Ovary (tissue), 9 donors: Measurements from ENCODE around the gene PSME3. TPM values are rescaled to one million over a fixed set of nuclear protein-coding genes. Genes with fewer than 3 reads are reported as not detected.
"Not testable (repeated sequence)": the region's sequence is repeated elsewhere in the genome, so short reads cannot be mapped to it uniquely, and the experiment has no call there.

Experiments
- DNase-seq, 5 donors: peaks; one replicate each; pipeline ENCODE4 v3.0.0-alpha.2; 2019 to 2020
- H3K27ac ChIP-seq, 2 donors: fragments of 200-600 bp; one replicate each; pipeline versions ENCODE4 v1.5.1 to v1.8.0; 2019 to 2022
- H3K27me3 ChIP-seq: fragments of 200-600 bp; one replicate; pipeline ENCODE4 v1.8.0; 2022
- H3K36me3 ChIP-seq: fragments of 200-600 bp; sonication (generic); one replicate; pipeline ENCODE4 v1.5.1; 2019
- H3K4me1 ChIP-seq: one replicate; pipeline ENCODE4 v1.8.1; 2013; ENCODE audit warnings: mild to moderate bottlenecking, moderate library complexity; ENCODE audit not compliant: insufficient read depth
- H3K4me3 ChIP-seq: fragments of 200-600 bp; sonication (generic); one replicate; pipeline ENCODE4 v1.5.1; 2017
- H3K9me3 ChIP-seq, 2 donors: fragments of 200-600 bp in 1 of 2; sonication (generic) in 1 of 2; one replicate each; pipeline versions ENCODE4 v1.5.1 to v1.8.1; 2013 to 2019; ENCODE audit warnings: mild to moderate bottlenecking in 1 of 2, moderate library complexity in 1 of 2
- EP300 ChIP-seq: sonication (generic); formaldehyde crosslinking; IDR thresholded peaks from one replicate; pipeline ENCODE4 v1.6.1; 2017; ENCODE audit warnings: antibody characterized with exemption
- POLR2A ChIP-seq: fragments of 450-650 bp; IDR thresholded peaks from one replicate; pipeline ENCODE4 v1.6.1; 2017; ENCODE audit warnings: antibody characterized with exemption, mild to moderate bottlenecking, moderate library complexity
- WGBS, 3 donors: extraction: QIAGEN DNeasy Blood & Tissue Kit in 1 of 3; methylation state at CpG; one replicate each; pipeline versions ENCODE4 v1.1.5 to v1.1.7; 2013 to 2017; 5-methylcytosine and 5-hydroxymethylcytosine counted together
- intact Hi-C, 4 donors: fragments of 100-400 bp; cut with DNase I; formaldehyde crosslinking; loops; one replicate each; pipeline versions ENCODE4 v1.11.0 to v1.15.1; 2022 to 2023
- polyA plus RNA-seq, 2 donors: library from polyadenylated mRNA; stranded (reverse); fragments of 200-250 nt in 1 of 2; fragments of 350-450 nt in 1 of 2; fragmentation: Illumina TruSeq in 1 of 2; extraction: RNeasy Lipid Tissue Mini Kit (QIAGEN cat#74804) in 1 of 2; gene quantifications; one replicate each; pipeline ENCODE4 v1.2.3, GENCODE V29; 2013 to 2014
- total RNA-seq, 7 donors: library from RNA; depleted of rRNA in 2 of 7; stranded (reverse); fragments of >200 nt in 2 of 7; fragmentation: NEBNext Ultra II Directional in 3 of 7; extraction: Animal tissue kit (Norgen Biotek cat#: 25700) in 3 of 7; gene quantifications; one replicate each; pipeline versions ENCODE4 v1.1.0 to v1.2.4, GENCODE V29; 2016 to 2023
- TF ChIP-seq, protein P1 (sequence below), 3 donors: fragments of 450-650 bp in 2 of 3; fragments of 200-600 bp in 1 of 3; IDR thresholded peaks; one replicate each; pipeline versions ENCODE4 v1.5.1 to v1.8.0; 2016 to 2022; ENCODE audit warnings: antibody characterized with exemption in 3 of 3, mild to moderate bottlenecking in 1 of 3
- donor health status: DM: no; HTN: no; CAD: no; lungs with moderate emphysema.
- donor health status: DM: no; HTN: no; CAD: no.
- donor health status: Bipolar disorder and iron deficiency.
- donor health status: DM: yes; HTN: yes; CAD: no.
- donor health status: DM: no; HTN: no; CAD: no.
- donor health status: DM: yes; HTN: yes; CAD: no.

The PSME3 gene
- total and polyA plus RNA-seq, 9 donors: 28.6 to 118 (median 61.9) TPM

DNA sequence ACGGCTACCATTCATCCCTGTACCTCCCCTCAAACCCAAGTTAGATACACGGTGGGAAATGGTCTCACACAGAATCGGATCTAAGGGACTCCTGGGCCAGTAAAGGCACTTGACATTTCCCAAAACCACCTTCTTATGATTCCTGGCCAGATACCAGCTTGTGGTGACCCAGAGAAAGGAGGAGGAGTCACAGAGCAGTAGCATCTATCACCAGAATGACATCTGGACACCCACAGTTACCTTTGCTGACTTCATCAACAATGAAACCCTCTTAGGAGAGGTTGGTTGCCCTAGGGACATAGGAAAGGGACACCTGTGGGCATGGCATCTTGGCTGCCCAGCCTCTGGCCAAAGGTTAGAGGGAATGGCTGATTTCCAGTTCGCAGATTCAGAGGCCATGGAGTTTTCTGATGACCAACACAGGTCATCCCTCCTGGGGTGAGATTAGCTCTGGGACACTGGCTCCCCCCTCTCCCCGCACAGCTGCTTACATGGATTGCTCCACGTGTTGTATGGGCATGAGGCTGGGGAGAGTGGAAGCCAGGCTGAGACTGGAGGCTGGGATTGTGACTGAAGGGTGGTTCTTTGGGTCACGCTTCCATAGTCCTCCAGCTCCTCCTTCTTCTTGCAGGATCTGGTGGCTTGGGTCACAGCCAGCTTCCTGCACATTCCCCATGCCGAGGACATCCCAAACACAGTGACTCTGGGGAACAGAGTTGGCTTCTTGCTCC is 16.4 kb downstream of the PSME3 start:
- no peak for TF ChIP-seq EP300
- TF ChIP-seq, protein P1, sequence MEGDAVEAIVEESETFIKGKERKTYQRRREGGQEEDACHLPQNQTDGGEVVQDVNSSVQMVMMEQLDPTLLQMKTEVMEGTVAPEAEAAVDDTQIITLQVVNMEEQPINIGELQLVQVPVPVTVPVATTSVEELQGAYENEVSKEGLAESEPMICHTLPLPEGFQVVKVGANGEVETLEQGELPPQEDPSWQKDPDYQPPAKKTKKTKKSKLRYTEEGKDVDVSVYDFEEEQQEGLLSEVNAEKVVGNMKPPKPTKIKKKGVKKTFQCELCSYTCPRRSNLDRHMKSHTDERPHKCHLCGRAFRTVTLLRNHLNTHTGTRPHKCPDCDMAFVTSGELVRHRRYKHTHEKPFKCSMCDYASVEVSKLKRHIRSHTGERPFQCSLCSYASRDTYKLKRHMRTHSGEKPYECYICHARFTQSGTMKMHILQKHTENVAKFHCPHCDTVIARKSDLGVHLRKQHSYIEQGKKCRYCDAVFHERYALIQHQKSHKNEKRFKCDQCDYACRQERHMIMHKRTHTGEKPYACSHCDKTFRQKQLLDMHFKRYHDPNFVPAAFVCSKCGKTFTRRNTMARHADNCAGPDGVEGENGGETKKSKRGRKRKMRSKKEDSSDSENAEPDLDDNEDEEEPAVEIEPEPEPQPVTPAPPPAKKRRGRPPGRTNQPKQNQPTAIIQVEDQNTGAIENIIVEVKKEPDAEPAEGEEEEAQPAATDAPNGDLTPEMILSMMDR (IDR thresholded peaks at IDR 0.05): no peak
- TF ChIP-seq POLR2A: no peak
- Histone ChIP-seq H3K9me3 (no peaks in the 10 kb centered on the region), H3K4me3 (no peak overlapping the region), H3K4me1 (peaks cover 5% of the 10 kb centered on the region), H3K27me3 (no peaks in the 10 kb centered on the region), H3K36me3 (no peaks in the 10 kb centered on the region), H3K27ac (no peak overlapping the region)
- intact Hi-C loops: loop anchor here in 3 of 4 donors (5.0 to 10.0 kb wide), 4 partner anchors 83 to 645 kb away; partner anchors contain the start of gene RPL27 (in 1 of the 3)
- DNase-seq: no peak
- 40 to 49% (median 45%) methylated on average over 8 of the region's 8 CpGs for WGBS, 3 donors

DNA sequence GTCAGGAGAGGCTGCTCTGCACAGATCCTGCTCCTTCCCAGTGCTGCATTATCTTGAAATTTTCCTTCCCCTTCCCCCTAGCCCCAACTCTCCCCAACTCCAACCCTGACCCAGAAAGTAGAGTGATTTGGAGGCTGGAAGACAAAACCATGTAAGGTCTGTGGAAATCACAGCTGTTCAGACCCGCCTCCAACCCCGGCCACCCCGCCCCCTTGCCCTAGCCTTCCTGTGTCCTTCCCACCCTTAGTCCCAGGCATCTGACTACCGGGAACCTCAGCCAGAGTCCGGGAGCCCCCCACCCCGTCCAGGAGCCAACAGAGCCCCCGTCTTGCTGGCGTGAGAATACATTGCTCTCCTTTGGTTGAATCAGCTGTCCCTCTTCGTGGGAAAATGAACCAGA is 17.8 kb downstream of the PSME3 start, which contains the start of gene AOC3:
Gene AOC3, plus strand, starts transcription at position 246 of the 400 bp plus-strand sequence. Its CDS starts 145 bp downstream, at position 391.
- 2 to 19% (median 5%) methylated on average over 9 of the region's 9 CpGs for WGBS, 3 donors
- TF ChIP-seq EP300: no peak
- TF ChIP-seq POLR2A: no peak
- TF ChIP-seq, protein P1 (IDR thresholded peaks at IDR 0.05): no peak
- peak in 4 of 5 donors; percentile 38 to 61 (median 58) for DNase-seq
- no peaks in the 10 kb centered on the region for H3K9me3 ChIP-seq
- intact Hi-C loops: loop anchor here in 1 of 4 donors (10.0 kb wide), 1 partner anchor 644 kb away; no protein-coding TSS in a partner anchor
- H3K4me3 ChIP-seq: peak within 1 kb of the TSS; percentile 32
- H3K27me3 ChIP-seq: no peaks in the 10 kb centered on the region
- H3K27ac ChIP-seq: no peak within 1 kb of the TSS
- peaks cover 5% of the 10 kb centered on the region for H3K4me1 ChIP-seq
- no peaks in the 10 kb centered on the region for H3K36me3 ChIP-seq

GRCh38 chr17:42851371-42852240 is 18.4 kb downstream of the PSME3 start:
- 27 to 53% (median 53%) methylated on average over 5 to 25 of the region's 28 CpGs for WGBS, 3 donors
- not testable (repeated sequence) for DNase-seq

DNA sequence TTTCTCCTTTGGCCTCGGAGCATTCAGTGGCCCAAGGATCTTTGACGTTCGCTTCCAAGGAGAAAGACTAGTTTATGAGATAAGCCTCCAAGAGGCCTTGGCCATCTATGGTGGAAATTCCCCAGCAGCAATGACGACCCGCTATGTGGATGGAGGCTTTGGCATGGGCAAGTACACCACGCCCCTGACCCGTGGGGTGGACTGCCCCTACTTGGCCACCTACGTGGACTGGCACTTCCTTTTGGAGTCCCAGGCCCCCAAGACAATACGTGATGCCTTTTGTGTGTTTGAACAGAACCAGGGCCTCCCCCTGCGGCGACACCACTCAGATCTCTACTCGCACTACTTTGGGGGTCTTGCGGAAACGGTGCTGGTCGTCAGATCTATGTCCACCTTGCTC is 19.2 kb downstream of the PSME3 start:
- Histone ChIP-seq H3K4me1 (peaks cover 5% of the 10 kb centered on the region), H3K27ac (no peak overlapping the region), H3K36me3 (no peaks in the 10 kb centered on the region), H3K9me3 (no peaks in the 10 kb centered on the region), H3K27me3 (no peaks in the 10 kb centered on the region), H3K4me3 (peak overlapping the region; percentile 32)
- 75 to 78% (median 75%) methylated on average over 15 of the region's 15 CpGs for WGBS, 3 donors
- intact Hi-C loops: loop anchor here in 1 of 4 donors (10.0 kb wide), 1 partner anchor 642 kb away; no protein-coding TSS in a partner anchor
- DNase-seq: no peak
- no peak for TF ChIP-seq EP300
- TF ChIP-seq POLR2A: no peak
- TF ChIP-seq, protein P1 (IDR thresholded peaks at IDR 0.05): no peak

More at GRCh38 chr17:42851371-42852240, 18.4 kb downstream of the PSME3 start:
- not testable (repeated sequence) for H3K36me3 ChIP-seq, H3K27ac ChIP-seq, H3K27me3 ChIP-seq, H3K9me3 ChIP-seq, H3K4me1 ChIP-seq
- peak overlapping the region; percentile 32 for H3K4me3 ChIP-seq
- intact Hi-C loops: loop anchor here in 1 of 4 donors (10.0 kb wide), 1 partner anchor 643 kb away; no protein-coding TSS in a partner anchor
